GM13976 (cell line): ENCODE results near the gene CGB2.
A peak's percentile ranks its signal among the peaks of the same experiment; 100 is the strongest.
"Not testable (repeated sequence)": the region's sequence is repeated elsewhere in the genome, so short reads cannot be mapped to it uniquely, and the experiment has no call there.

Experiments
- DNase-seq: peaks from one replicate; pipeline ENCODE4 v3.0.0; 2012; ENCODE audit warnings: low spot score
- CTCF ChIP-seq: IDR thresholded peaks from 2 replicates; pipeline ENCODE4 v1.5.1; 2012; ENCODE audit warnings: borderline replicate concordance, mild to moderate bottlenecking; ENCODE audit not compliant: insufficient read depth; ENCODE audit errors: extremely low read depth, missing control alignments, control extremely low read depth
- in situ Hi-C: fragments of 300-500 bp; cut with MboI; formaldehyde crosslinking; loops from one replicate; pipeline ENCODE4 v1.12.0; 2022; ENCODE audit warnings: low sequenced_read_pairs, mixed read lengths, inconsistent platforms; ENCODE audit not compliant: unreplicated experiment

Gene CGB2

GRCh38 chr19:49016067-49016839 lies 15.4 kb upstream of the CGB2 start:
- DNase-seq = no peak
- in situ Hi-C loops = no loop called here
- no peak for TF ChIP-seq CTCF

- in situ Hi-C loops = no loop called here
- TF ChIP-seq CTCF = no peak
- DNase-seq = peak; percentile 26
Observed at GRCh38 chr19:49017041-49017665, 14.5 kb upstream of the CGB2 start, which contains the start of gene LHB. TSS of gene LHB (minus strand) at chr19:49017091. CDS start at chr19:49017081, 10 bp downstream.

- peak; percentile 37 for TF ChIP-seq CTCF
- in situ Hi-C loops = no loop called here
- peak; percentile 86 for DNase-seq
Observed at GRCh38 chr19:49017666-49018351, 13.9 kb upstream of the CGB2 start.

- DNase-seq = peak; percentile 46
- in situ Hi-C loops = not testable (repeated sequence)
Observed at GRCh38 chr19:49018388-49019241, 13.1 kb upstream of the CGB2 start.

- DNase-seq = peak; percentile 84
- no peak for TF ChIP-seq CTCF
- in situ Hi-C loops = no loop called here
Observed at GRCh38 chr19:49019242-49019932, 12.3 kb upstream of the CGB2 start.

- peak; percentile 22 for DNase-seq
- in situ Hi-C loops = no loop called here
- no peak for TF ChIP-seq CTCF
Observed at GRCh38 chr19:49020342-49020741, 11.3 kb upstream of the CGB2 start.
